NCI-H2227 treated with DMSO at 0.1 percent for 48 hours (cell line): ENCODE results near the gene IQGAP2.

ENCODE experiments used
- DNase-seq: peaks from one replicate; lab custom pipeline; 2025; lab: John Stamatoyannopoulos, UW

IQGAP2 gene

GRCh38 chr5:76612942-76613341 lies 209.9 kb downstream of the IQGAP2 start:
- no peak for DNase-seq

- DNase-seq, result no peak
Measured at GRCh38 chr5:76615759-76616158, 212.7 kb downstream of the IQGAP2 start.

GRCh38 chr5:76616206-76616605 lies 213.1 kb downstream of the IQGAP2 start:
- no peak for DNase-seq

- DNase-seq, result no peak
Measured at GRCh38 chr5:76617229-76617628, 214.1 kb downstream of the IQGAP2 start.

GRCh38 chr5:76617675-76618074 lies 214.6 kb downstream of the IQGAP2 start:
- DNase-seq, result no peak

- no peak for DNase-seq
Measured at GRCh38 chr5:76620166-76620565, 217.1 kb downstream of the IQGAP2 start.

- no peak for DNase-seq
Measured at GRCh38 chr5:76622076-76622475, 219.0 kb downstream of the IQGAP2 start.

- DNase-seq, result no peak
Measured at GRCh38 chr5:76622973-76623596, 220.0 kb downstream of the IQGAP2 start, which contains the start of gene F2RL2. Gene F2RL2 (minus strand): TSS chr5:76623403. CDS start chr5:76623230, 173 bp downstream.

GRCh38 chr5:76625087-76625815 lies 222.2 kb downstream of the IQGAP2 start:
- no peak for DNase-seq

GRCh38 chr5:76626738-76627137 lies 223.7 kb downstream of the IQGAP2 start:
- DNase-seq, result no peak

GRCh38 chr5:76634661-76635060 lies 231.6 kb downstream of the IQGAP2 start:
- no peak for DNase-seq

GRCh38 chr5:76637490-76637889 lies 234.4 kb downstream of the IQGAP2 start:
- no peak for DNase-seq

GRCh38 chr5:76638479-76638878 lies 235.4 kb downstream of the IQGAP2 start:
- no peak for DNase-seq

- DNase-seq, result no peak
Measured at GRCh38 chr5:76641514-76642120, 238.5 kb downstream of the IQGAP2 start.

- no peak for DNase-seq
Measured at GRCh38 chr5:76642390-76643040, 239.4 kb downstream of the IQGAP2 start.

- DNase-seq, result no peak
Measured at GRCh38 chr5:76643371-76643770, 240.3 kb downstream of the IQGAP2 start.

GRCh38 chr5:76649140-76649539 lies 246.1 kb downstream of the IQGAP2 start:
- no peak for DNase-seq

GRCh38 chr5:76652809-76653414 lies 249.8 kb downstream of the IQGAP2 start:
- no peak for DNase-seq

GRCh38 chr5:76657091-76657490 lies 254.0 kb downstream of the IQGAP2 start:
- no peak for DNase-seq

- no peak for DNase-seq
Measured at GRCh38 chr5:76657683-76658311, 254.7 kb downstream of the IQGAP2 start.

- DNase-seq, result no peak
Measured at GRCh38 chr5:76660360-76660759, 257.3 kb downstream of the IQGAP2 start.

GRCh38 chr5:76662521-76662920 lies 259.4 kb downstream of the IQGAP2 start:
- DNase-seq, result no peak
